Measurements from ENCODE around the gene CPSF7.

CPSF7 gene

GRCh38 chr11:61380884-61381283 lies 48.9 kb downstream of the CPSF7 start:
- Histone ChIP-seq H3K9ac (ENCODE audit: low read length) (no peak overlapping the region), H3K27me3 (replicated peaks; ENCODE audit: control insufficient read depth, insufficient read depth, low read length) (no peaks in the 10 kb centered on the region), H3K4me3 (ENCODE audit: low read length) (no peak overlapping the region), H3K9me3 (ENCODE audit: control insufficient read depth, low read length) (no peaks in the 10 kb centered on the region), H3K4me1 (ENCODE audit: control insufficient read depth, insufficient read depth, low read length) (peaks cover 22% of the 10 kb centered on the region), H3K36me3 (ENCODE audit: control insufficient read depth, insufficient read depth, low read length, severe bottlenecking) (peaks cover 10% of the 10 kb centered on the region)
- DNase-seq (ENCODE audit: low read depth) = no peak

- peaks cover 22% of the 10 kb centered on the region for H3K4me1 ChIP-seq (ENCODE audit: control insufficient read depth, insufficient read depth, low read length)
Measured at GRCh38 chr11:61378713-61379313, 51.0 kb downstream of the CPSF7 start.

GRCh38 chr11:61377461-61378160 lies 52.2 kb downstream of the CPSF7 start:
- H3K9me3 ChIP-seq (ENCODE audit: control insufficient read depth, low read length) = peaks cover 3% of the 10 kb centered on the region
- H3K4me3 ChIP-seq (ENCODE audit: low read length) = no peak overlapping the region
- H3K4me1 ChIP-seq (ENCODE audit: control insufficient read depth, insufficient read depth, low read length) = peaks cover 22% of the 10 kb centered on the region
- H3K36me3 ChIP-seq (ENCODE audit: control insufficient read depth, insufficient read depth, low read length, severe bottlenecking) = peaks cover 22% of the 10 kb centered on the region
- peak; percentile 35 for DNase-seq (ENCODE audit: low read depth)
- H3K27me3 ChIP-seq (replicated peaks; ENCODE audit: control insufficient read depth, insufficient read depth, low read length) = no peaks in the 10 kb centered on the region
- H3K9ac ChIP-seq (ENCODE audit: low read length) = peak overlapping the region; percentile 33

More at GRCh38 chr11:61378713-61379313, 51.0 kb downstream of the CPSF7 start:
- peaks cover 22% of the 10 kb centered on the region for H3K36me3 ChIP-seq (ENCODE audit: control insufficient read depth, insufficient read depth, low read length, severe bottlenecking)
- no peaks in the 10 kb centered on the region for H3K9me3 ChIP-seq (ENCODE audit: control insufficient read depth, low read length)
- peak overlapping the region; percentile 56 for H3K4me3 ChIP-seq (ENCODE audit: low read length)
- peak; percentile 99 for DNase-seq (ENCODE audit: low read depth)
- H3K27me3 ChIP-seq (replicated peaks; ENCODE audit: control insufficient read depth, insufficient read depth, low read length) = no peaks in the 10 kb centered on the region
- peak overlapping the region; percentile 81 for H3K9ac ChIP-seq (ENCODE audit: low read length)

- no peaks in the 10 kb centered on the region for H3K27me3 ChIP-seq (replicated peaks; ENCODE audit: control insufficient read depth, insufficient read depth, low read length)
Measured at GRCh38 chr11:61375761-61376108, 54.0 kb downstream of the CPSF7 start.

GRCh38 chr11:61372659-61373420 lies 56.9 kb downstream of the CPSF7 start:
- H3K36me3 ChIP-seq (ENCODE audit: control insufficient read depth, insufficient read depth, low read length, severe bottlenecking) = peaks cover 36% of the 10 kb centered on the region
- peaks cover 4% of the 10 kb centered on the region for H3K9me3 ChIP-seq (ENCODE audit: control insufficient read depth, low read length)
- H3K9ac ChIP-seq (ENCODE audit: low read length) = no peak overlapping the region
- H3K4me1 ChIP-seq (ENCODE audit: control insufficient read depth, insufficient read depth, low read length) = peaks cover 25% of the 10 kb centered on the region
- no peak overlapping the region for H3K4me3 ChIP-seq (ENCODE audit: low read length)
- DNase-seq (ENCODE audit: low read depth) = no peak
- H3K27me3 ChIP-seq (replicated peaks; ENCODE audit: control insufficient read depth, insufficient read depth, low read length) = no peaks in the 10 kb centered on the region

More at GRCh38 chr11:61375761-61376108, 54.0 kb downstream of the CPSF7 start:
- no peak for DNase-seq (ENCODE audit: low read depth)
- Histone ChIP-seq H3K36me3 (ENCODE audit: control insufficient read depth, insufficient read depth, low read length, severe bottlenecking) (peaks cover 25% of the 10 kb centered on the region), H3K9ac (ENCODE audit: low read length) (no peak overlapping the region), H3K4me1 (ENCODE audit: control insufficient read depth, insufficient read depth, low read length) (peaks cover 22% of the 10 kb centered on the region), H3K4me3 (ENCODE audit: low read length) (no peak overlapping the region), H3K9me3 (ENCODE audit: control insufficient read depth, low read length) (peaks cover 4% of the 10 kb centered on the region)

GRCh38 chr11:61370349-61371005 lies 59.3 kb downstream of the CPSF7 start:
- H3K36me3 ChIP-seq (ENCODE audit: control insufficient read depth, insufficient read depth, low read length, severe bottlenecking) = peaks cover 45% of the 10 kb centered on the region
- peak overlapping the region; percentile 9 for H3K4me3 ChIP-seq (ENCODE audit: low read length)
- peaks cover 33% of the 10 kb centered on the region for H3K4me1 ChIP-seq (ENCODE audit: control insufficient read depth, insufficient read depth, low read length)
- peaks cover 4% of the 10 kb centered on the region for H3K9me3 ChIP-seq (ENCODE audit: control insufficient read depth, low read length)
- H3K27me3 ChIP-seq (replicated peaks; ENCODE audit: control insufficient read depth, insufficient read depth, low read length) = no peaks in the 10 kb centered on the region
- H3K9ac ChIP-seq (ENCODE audit: low read length) = peak overlapping the region; percentile 29
- DNase-seq (ENCODE audit: low read depth) = no peak

DNA sequence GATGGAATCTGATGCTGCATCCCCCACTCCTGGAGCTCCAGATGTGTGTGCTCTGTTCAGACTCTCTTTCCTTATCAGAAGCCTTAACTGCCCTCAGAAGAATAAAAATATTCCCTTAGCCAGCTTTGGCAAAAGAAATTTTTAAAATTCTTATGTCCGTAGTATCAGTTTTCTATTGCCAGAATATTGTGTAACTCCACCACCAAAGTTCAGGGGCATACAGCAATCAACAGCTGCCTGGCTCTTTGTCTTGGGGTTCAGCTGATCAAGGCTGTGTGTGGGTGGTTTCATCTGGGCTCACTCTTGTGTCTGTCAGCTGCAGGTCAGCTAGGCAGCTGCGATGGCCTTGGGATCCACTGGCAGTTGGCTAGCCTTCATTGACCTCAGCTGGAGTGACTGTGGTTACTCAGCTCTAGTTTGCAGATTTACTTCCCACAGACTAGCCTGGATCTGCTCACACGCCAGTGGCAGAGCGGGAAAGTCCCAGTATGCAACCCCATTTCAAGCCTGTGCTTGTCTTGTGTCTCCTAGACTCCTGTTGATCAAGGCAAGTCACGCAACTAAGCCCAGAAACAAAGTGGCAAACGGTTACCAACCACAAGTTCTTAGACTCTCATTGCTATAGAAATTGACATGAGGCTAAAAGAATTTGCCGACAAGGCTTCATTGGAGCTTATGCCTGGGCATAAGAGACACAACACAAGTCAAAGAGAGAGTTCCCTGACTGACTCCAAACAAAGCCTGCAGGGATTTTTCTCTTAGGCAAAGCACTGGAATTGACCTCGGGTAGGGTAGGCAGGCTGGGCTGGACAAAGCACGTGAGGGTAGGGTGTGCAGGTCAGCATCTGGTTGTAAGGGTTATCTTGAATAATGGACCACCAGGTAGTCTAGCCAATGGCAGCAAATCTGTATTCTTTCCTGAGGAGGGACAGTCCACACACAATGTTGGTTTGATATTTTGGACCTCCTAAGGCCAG lies 60.1 kb downstream of the CPSF7 start:
- Histone ChIP-seq H3K4me1 (ENCODE audit: control insufficient read depth, insufficient read depth, low read length) (peaks cover 33% of the 10 kb centered on the region), H3K9me3 (ENCODE audit: control insufficient read depth, low read length) (peaks cover 4% of the 10 kb centered on the region), H3K36me3 (ENCODE audit: control insufficient read depth, insufficient read depth, low read length, severe bottlenecking) (peaks cover 42% of the 10 kb centered on the region), H3K9ac (ENCODE audit: low read length) (peak overlapping the region; percentile 29), H3K27me3 (replicated peaks; ENCODE audit: control insufficient read depth, insufficient read depth, low read length) (no peaks in the 10 kb centered on the region), H3K4me3 (ENCODE audit: low read length) (peak overlapping the region; percentile 9)
- peak; percentile 61 for DNase-seq (ENCODE audit: low read depth)

DNA sequence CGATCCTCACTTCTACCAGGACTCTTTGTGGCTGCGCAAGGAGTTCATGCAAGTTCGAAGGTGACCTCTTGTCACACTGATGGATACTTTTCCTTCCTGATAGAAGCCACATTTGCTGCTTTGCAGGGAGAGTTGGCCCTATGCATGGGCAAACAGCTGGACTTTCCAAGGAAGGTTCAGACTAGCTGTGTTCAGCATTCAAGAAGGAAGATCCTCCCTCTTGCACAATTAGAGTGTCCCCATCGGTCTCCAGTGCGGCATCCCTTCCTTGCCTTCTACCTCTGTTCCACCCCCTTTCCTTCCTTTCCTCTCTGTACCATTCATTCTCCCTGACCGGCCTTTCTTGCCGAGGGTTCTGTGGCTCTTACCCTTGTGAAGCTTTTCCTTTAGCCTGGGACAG lies 61.1 kb downstream of the CPSF7 start:
- H3K36me3 ChIP-seq (ENCODE audit: control insufficient read depth, insufficient read depth, low read length, severe bottlenecking) = peaks cover 49% of the 10 kb centered on the region
- H3K27me3 ChIP-seq (replicated peaks; ENCODE audit: control insufficient read depth, insufficient read depth, low read length) = no peaks in the 10 kb centered on the region
- peak overlapping the region; percentile 54 for H3K4me3 ChIP-seq (ENCODE audit: low read length)
- no peak for DNase-seq (ENCODE audit: low read depth)
- no peak overlapping the region for H3K9ac ChIP-seq (ENCODE audit: low read length)
- peaks cover 4% of the 10 kb centered on the region for H3K9me3 ChIP-seq (ENCODE audit: control insufficient read depth, low read length)
- H3K4me1 ChIP-seq (ENCODE audit: control insufficient read depth, insufficient read depth, low read length) = peaks cover 33% of the 10 kb centered on the region

DNA sequence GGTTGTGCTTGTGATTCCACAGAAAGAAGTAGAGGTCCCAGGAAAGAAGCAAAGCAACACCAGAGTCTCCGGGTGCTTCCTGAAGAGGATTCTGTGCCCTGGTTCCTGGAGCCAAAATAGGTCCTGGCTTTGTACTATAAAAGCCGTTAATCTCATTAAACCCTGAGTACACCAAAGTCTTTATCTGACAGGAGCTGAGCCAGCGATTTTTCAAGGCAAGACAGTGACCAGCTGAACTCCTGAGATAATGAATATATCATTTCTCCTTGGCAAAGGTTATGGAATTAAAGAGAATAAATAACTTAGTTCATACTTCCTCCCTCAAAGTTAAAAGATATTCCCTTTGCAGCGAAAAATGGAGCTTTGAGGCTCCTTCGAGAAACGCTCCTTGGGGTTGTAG lies 62.4 kb downstream of the CPSF7 start:
- Histone ChIP-seq H3K27me3 (replicated peaks; ENCODE audit: control insufficient read depth, insufficient read depth, low read length) (no peaks in the 10 kb centered on the region), H3K36me3 (ENCODE audit: control insufficient read depth, insufficient read depth, low read length, severe bottlenecking) (peaks cover 47% of the 10 kb centered on the region), H3K9me3 (ENCODE audit: control insufficient read depth, low read length) (no peaks in the 10 kb centered on the region), H3K4me3 (ENCODE audit: low read length) (no peak overlapping the region), H3K9ac (ENCODE audit: low read length) (no peak overlapping the region), H3K4me1 (ENCODE audit: control insufficient read depth, insufficient read depth, low read length) (peaks cover 40% of the 10 kb centered on the region)
- no peak for DNase-seq (ENCODE audit: low read depth)

GRCh38 chr11:61364012-61364675 lies 65.6 kb downstream of the CPSF7 start:
- peaks cover 47% of the 10 kb centered on the region for H3K36me3 ChIP-seq (ENCODE audit: control insufficient read depth, insufficient read depth, low read length, severe bottlenecking)

More at GRCh38 chr11:61364012-61364675, 65.6 kb downstream of the CPSF7 start:
- peak overlapping the region; percentile 23 for H3K4me3 ChIP-seq (ENCODE audit: low read length)
- H3K9me3 ChIP-seq (ENCODE audit: control insufficient read depth, low read length) = no peaks in the 10 kb centered on the region
- no peak overlapping the region for H3K9ac ChIP-seq (ENCODE audit: low read length)
- no peaks in the 10 kb centered on the region for H3K27me3 ChIP-seq (replicated peaks; ENCODE audit: control insufficient read depth, insufficient read depth, low read length)
- H3K4me1 ChIP-seq (ENCODE audit: control insufficient read depth, insufficient read depth, low read length) = peaks cover 40% of the 10 kb centered on the region
- DNase-seq (ENCODE audit: low read depth) = no peak

All from adipocyte (in vitro differentiated cells).